IMR-90 (cell line): ENCODE data around the gene PMPCA.

ENCODE experiments used
- BHLHE40 ChIP-seq: fragments of 150-350 bp; IDR thresholded peaks from 2 replicates; pipeline ENCODE4 v1.6.1; 2016; ENCODE audit warnings: mild to moderate bottlenecking, low read depth, low read length
- CEBPB ChIP-seq: IDR thresholded peaks from 2 replicates; pipeline ENCODE4 v1.6.1; 2012; ENCODE audit warnings: low read depth, low read length, improper control_type of control experiment
- MXI1 ChIP-seq: IDR thresholded peaks from 2 replicates; pipeline ENCODE4 v1.6.1; 2012; ENCODE audit warnings: low read depth, mild to moderate bottlenecking, low read length, moderate library complexity, borderline replicate concordance
- NFE2L2 ChIP-seq: fragments of 150-350 bp; IDR thresholded peaks from 2 replicates; pipeline ENCODE4 v1.6.1; 2016; ENCODE audit warnings: low read depth, mild to moderate bottlenecking, low read length
- POLR2A ChIP-seq: IDR thresholded peaks from 2 replicates; pipeline ENCODE4 v1.6.1; 2012; ENCODE audit warnings: mild to moderate bottlenecking, low read depth, low read length
- RCOR1 ChIP-seq: IDR thresholded peaks from 2 replicates; pipeline ENCODE4 v1.6.1; 2012; ENCODE audit warnings: mild to moderate bottlenecking, low read length, improper control_type of control experiment; ENCODE audit not compliant: insufficient replicate concordance
- SMC3 ChIP-seq: fragments of 150-350 bp; IDR thresholded peaks from 2 replicates; pipeline ENCODE4 v1.6.1; 2016; ENCODE audit warnings: low read depth, mild to moderate bottlenecking, antibody characterized with exemption, low read length, moderate library complexity
- TF ChIP-seq, protein P1 (sequence below): conservative IDR thresholded peaks from 2 replicates; pipeline ENCODE4 v1.5.1; 2012; ENCODE audit warnings: mild to moderate bottlenecking, low read depth, low read length, improper control_type of control experiment

DNA sequence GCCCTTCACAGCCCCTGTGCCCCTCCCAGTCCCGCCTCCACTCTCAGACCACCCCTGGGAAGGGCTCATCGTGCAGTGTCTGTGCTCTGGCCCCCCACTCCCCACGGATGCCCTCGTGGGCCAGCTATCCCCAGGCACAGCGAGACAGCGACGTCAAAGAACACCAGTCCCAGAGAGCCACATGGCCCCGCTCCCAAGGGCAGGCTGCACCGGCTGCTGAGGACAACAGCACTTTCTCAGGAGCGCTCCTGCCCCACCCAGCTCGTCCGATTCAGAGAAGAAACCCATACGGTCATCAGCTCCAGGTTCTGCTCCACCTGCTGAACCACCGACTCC lies 5.7 kb upstream of the PMPCA start:
- TF ChIP-seq BHLHE40 (no peak), CEBPB (no peak), MXI1 (no peak), RCOR1 (no peak), NFE2L2 (no peak), POLR2A (no peak), SMC3 (no peak)
- TF ChIP-seq, protein P1, sequence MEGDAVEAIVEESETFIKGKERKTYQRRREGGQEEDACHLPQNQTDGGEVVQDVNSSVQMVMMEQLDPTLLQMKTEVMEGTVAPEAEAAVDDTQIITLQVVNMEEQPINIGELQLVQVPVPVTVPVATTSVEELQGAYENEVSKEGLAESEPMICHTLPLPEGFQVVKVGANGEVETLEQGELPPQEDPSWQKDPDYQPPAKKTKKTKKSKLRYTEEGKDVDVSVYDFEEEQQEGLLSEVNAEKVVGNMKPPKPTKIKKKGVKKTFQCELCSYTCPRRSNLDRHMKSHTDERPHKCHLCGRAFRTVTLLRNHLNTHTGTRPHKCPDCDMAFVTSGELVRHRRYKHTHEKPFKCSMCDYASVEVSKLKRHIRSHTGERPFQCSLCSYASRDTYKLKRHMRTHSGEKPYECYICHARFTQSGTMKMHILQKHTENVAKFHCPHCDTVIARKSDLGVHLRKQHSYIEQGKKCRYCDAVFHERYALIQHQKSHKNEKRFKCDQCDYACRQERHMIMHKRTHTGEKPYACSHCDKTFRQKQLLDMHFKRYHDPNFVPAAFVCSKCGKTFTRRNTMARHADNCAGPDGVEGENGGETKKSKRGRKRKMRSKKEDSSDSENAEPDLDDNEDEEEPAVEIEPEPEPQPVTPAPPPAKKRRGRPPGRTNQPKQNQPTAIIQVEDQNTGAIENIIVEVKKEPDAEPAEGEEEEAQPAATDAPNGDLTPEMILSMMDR = no peak
